A549 (cell line): ENCODE results near the gene SELENOI. TPM values are rescaled to one million over a fixed set of nuclear protein-coding genes. Genes with fewer than 3 reads are reported as not detected.

Experiments used
- ATAC-seq, 2 experiments: fragments of 200-7000 bp in 1 of 2; fragments of >200 bp in 1 of 2; cut with Nextera tagmentation in 1 of 2; cut with Tn5 transposase in 1 of 2; 3 replicates each; pipeline versions ENCODE4 v1.8.0 to v1.9.1; 2018 to 2020; ENCODE audit warnings: mild to moderate bottlenecking in 1 of 2, moderate library complexity in 1 of 2
- CTCF ChIA-PET: fragments of 300-600 bp; sonication (Branson Sonifier 250); formaldehyde crosslinking; extraction: SDS; loops from one replicate; lab custom pipeline; 2021; ENCODE audit warnings: antibody characterized with exemption, inconsistent platforms; lab: Yijun Ruan, JAX
- POLR2A ChIA-PET: fragments of 350-600 bp; formaldehyde crosslinking; extraction: SDS; loops from one replicate; lab custom pipeline; 2021; ENCODE audit warnings: antibody characterized with exemption, inconsistent platforms; lab: Yijun Ruan, JAX
- DNase-seq, 2 experiments: peaks; one replicate each; pipeline versions ENCODE4 v3.0.0 to v3.0.0-alpha.2; 2011 to 2016; ENCODE audit warnings: low read depth in 1 of 2, low spot score in 1 of 2
- FAIRE-seq: peaks from 2 replicates; lab custom pipeline; 2011; peaks lifted over from hg19 to GRCh38; lab: Jason Lieb, UNC
- H3K27ac ChIP-seq, 2 experiments: fragments of >200 bp; sonication (Bioruptor Twin); formaldehyde crosslinking; 3 replicates each; pipeline ENCODE4 v1.5.1; 2016 to 2017
- H3K4me1 ChIP-seq: fragments of >200 bp; sonication (Bioruptor Twin); formaldehyde crosslinking; 3 replicates; pipeline ENCODE4 v1.6.1; 2016
- H3K4me2 ChIP-seq: fragments of >200 bp; sonication (Bioruptor Twin); formaldehyde crosslinking; 3 replicates; pipeline ENCODE4 v1.6.1; 2016
- H3K4me3 ChIP-seq: fragments of >200 bp; sonication (Bioruptor Twin); formaldehyde crosslinking; 3 replicates; pipeline ENCODE4 v1.5.1; 2016
- H3K9me3 ChIP-seq: fragments of >200 bp; sonication (Bioruptor Twin); formaldehyde crosslinking; 3 replicates; pipeline ENCODE4 v1.6.1; 2016
- BHLHE40 ChIP-seq: IDR thresholded peaks from 2 replicates; pipeline ENCODE4 v1.6.1; 2012; ENCODE audit warnings: low read depth, low read length, inconsistent platforms
- CBX2 ChIP-seq: fragments of 200-600 bp; sonication (generic); IDR thresholded peaks from 2 replicates; pipeline ENCODE4 v1.6.1; 2016; ENCODE audit warnings: low read depth, mild to moderate bottlenecking, borderline replicate concordance
- CEBPB ChIP-seq, 2 experiments: fragments of >200 bp in 1 of 2; sonication (Bioruptor Twin) in 1 of 2; formaldehyde crosslinking in 1 of 2; IDR thresholded peaks; 2 replicates each; pipeline ENCODE4 v1.6.1; 2012 to 2016
- ESRRA ChIP-seq: fragments of 150-350 bp; IDR thresholded peaks from 2 replicates; pipeline ENCODE4 v1.6.1; 2014; ENCODE audit warnings: mild to moderate bottlenecking, low read length, borderline replicate concordance
- FOSB ChIP-seq: fragments of 250-450 bp; sonication (Bioruptor Pico); IDR thresholded peaks from 2 replicates; pipeline ENCODE4 v1.5.0; 2020; ENCODE audit warnings: mild to moderate bottlenecking, moderate library complexity
- FOXS1 ChIP-seq: fragments of 250-450 bp; sonication (Bioruptor Pico); IDR thresholded peaks from 2 replicates; pipeline ENCODE4 v1.5.0; 2020; ENCODE audit warnings: mild to moderate bottlenecking, moderate library complexity
- GATA3 ChIP-seq: IDR thresholded peaks from 2 replicates; pipeline ENCODE4 v1.6.1; 2012; ENCODE audit warnings: borderline replicate concordance
- HDAC2 ChIP-seq: fragments of 200-600 bp; sonication (generic); IDR thresholded peaks from 2 replicates; pipeline ENCODE4 v1.6.1; 2016
- HEYL ChIP-seq: fragments of 250-450 bp; sonication (Bioruptor Pico); IDR thresholded peaks from 2 replicates; pipeline ENCODE4 v1.8.0; 2021; ENCODE audit warnings: mild to moderate bottlenecking, moderate library complexity
- HOXB5 ChIP-seq: fragments of 250-450 bp; sonication (Bioruptor Pico); IDR thresholded peaks from 2 replicates; pipeline ENCODE4 v1.5.0; 2020; ENCODE audit warnings: mild to moderate bottlenecking, moderate library complexity
- JUNB ChIP-seq: fragments of >200 bp; sonication (Bioruptor Twin); formaldehyde crosslinking; IDR thresholded peaks from 2 replicates; pipeline ENCODE4 v1.6.1; 2016
- KDM5A ChIP-seq: fragments of 200-600 bp; sonication (generic); IDR thresholded peaks from 2 replicates; pipeline ENCODE4 v1.6.1; 2016; ENCODE audit warnings: antibody characterized with exemption, mild to moderate bottlenecking
- MAFK ChIP-seq: fragments of 450-650 bp; IDR thresholded peaks from 2 replicates; pipeline ENCODE4 v1.6.1; 2014; ENCODE audit not compliant: partially characterized antibody
- MYC ChIP-seq: IDR thresholded peaks from 2 replicates; pipeline ENCODE4 v1.6.1; 2012; ENCODE audit warnings: mild to moderate bottlenecking, inconsistent platforms, low read length, improper control_type of control experiment, borderline replicate concordance
- NR3C1 ChIP-seq: fragments of >200 bp; sonication (Bioruptor Twin); formaldehyde crosslinking; IDR thresholded peaks from 3 replicates; pipeline ENCODE4 v1.6.1; 2017
- POLR2AphosphoS2 ChIP-seq: conservative IDR thresholded peaks from 2 replicates; pipeline ENCODE4 v1.6.1; 2012; ENCODE audit warnings: low read length, improper control_type of control experiment, inconsistent platforms
- RARB ChIP-seq: fragments of 250-450 bp; sonication (Bioruptor Pico); IDR thresholded peaks from 2 replicates; pipeline ENCODE4 v1.8.0; 2021; ENCODE audit warnings: mild to moderate bottlenecking, moderate library complexity
- REST ChIP-seq: fragments of 200-600 bp; sonication (generic); IDR thresholded peaks from 2 replicates; pipeline ENCODE4 v1.6.1; 2016; ENCODE audit warnings: antibody characterized with exemption, mild to moderate bottlenecking, moderate library complexity
- SMC3 ChIP-seq: fragments of >200 bp; sonication (Bioruptor Twin); formaldehyde crosslinking; IDR thresholded peaks from 3 replicates; pipeline ENCODE4 v1.6.1; 2018; ENCODE audit warnings: inconsistent platforms
- SREBF2 ChIP-seq: fragments of 450-650 bp; IDR thresholded peaks from 2 replicates; pipeline ENCODE4 v1.6.1; 2014; ENCODE audit warnings: mild to moderate bottlenecking, moderate library complexity
- USF2 ChIP-seq: fragments of 450-650 bp; IDR thresholded peaks from 2 replicates; pipeline ENCODE4 v1.6.1; 2014; ENCODE audit warnings: antibody characterized with exemption
- ZFP36 ChIP-seq: fragments of 450-650 bp; IDR thresholded peaks from 2 replicates; pipeline ENCODE4 v1.6.1; 2014; ENCODE audit warnings: borderline replicate concordance; ENCODE audit not compliant: partially characterized antibody
- ZNF302 ChIP-seq: fragments of 250-450 bp; sonication (Bioruptor Pico); IDR thresholded peaks from 2 replicates; pipeline ENCODE4 v1.9.0; 2021; ENCODE audit warnings: inconsistent platforms, mild to moderate bottlenecking, moderate library complexity
- WGBS: methylation state at CpG from one replicate; pipeline ENCODE4 v1.1.6; 2017; ENCODE audit errors: missing lambda C conversion rate; 5-methylcytosine and 5-hydroxymethylcytosine counted together
- polyA plus RNA-seq, 4 experiments: library from polyadenylated mRNA; depleted of rRNA in 3 of 4; stranded (reverse); fragments of >200 nt; fragmentation: RNase III in 1 of 4; extraction: RNeasy Plus Mini Kit Qiagen cat#74134 plus additional on column Dnase treatment in 1 of 4; gene quantifications; 2 replicates in 3 of 4; 3 replicates in 1 of 4; pipeline ENCODE4 v1.2.3, GENCODE V29; 2011 to 2017

The SELENOI gene
- polyA plus RNA-seq, 2 of the 4 experiments (the other 2 are of a cell fraction), result 18.2 to 38.7 TPM

DNA sequence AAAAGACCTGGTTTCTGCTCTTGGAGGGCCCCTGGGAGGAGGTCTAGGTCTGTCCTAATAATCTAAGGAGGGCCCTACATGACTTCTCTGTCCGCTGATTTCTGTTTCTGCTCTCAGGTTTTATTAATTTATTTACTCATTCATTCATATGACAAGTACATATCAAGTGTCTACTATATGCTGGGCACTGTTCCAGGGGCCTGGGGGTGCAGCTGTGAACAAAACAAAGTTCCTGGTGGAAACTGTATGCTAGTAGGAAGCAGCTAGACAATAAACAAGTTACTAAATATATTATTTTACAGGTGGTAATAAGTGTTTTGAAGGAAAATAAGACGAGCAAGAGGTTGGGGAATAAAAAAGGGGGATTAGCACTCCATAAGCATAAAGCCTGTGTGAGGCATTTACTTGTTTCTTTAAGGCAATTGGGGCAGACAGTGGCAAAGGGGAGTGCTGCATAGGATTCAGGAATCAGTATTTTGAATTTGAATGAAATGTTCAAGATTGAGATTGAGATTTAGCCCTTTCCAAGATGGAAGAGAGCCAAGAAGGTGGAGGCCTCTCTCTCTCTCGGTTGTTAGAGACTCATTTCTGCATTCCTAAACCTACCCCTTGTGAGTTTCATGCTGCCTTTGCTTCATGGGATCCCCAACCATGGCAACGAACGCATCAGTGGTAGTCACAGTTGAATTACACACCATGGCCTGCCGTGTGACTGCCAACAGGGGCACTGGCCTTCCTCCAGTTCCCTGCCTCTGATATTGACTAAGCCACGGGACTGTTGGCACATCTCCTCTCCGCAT is 84.0 kb downstream of the SELENOI start:
- FAIRE-seq, result no peak

DNA sequence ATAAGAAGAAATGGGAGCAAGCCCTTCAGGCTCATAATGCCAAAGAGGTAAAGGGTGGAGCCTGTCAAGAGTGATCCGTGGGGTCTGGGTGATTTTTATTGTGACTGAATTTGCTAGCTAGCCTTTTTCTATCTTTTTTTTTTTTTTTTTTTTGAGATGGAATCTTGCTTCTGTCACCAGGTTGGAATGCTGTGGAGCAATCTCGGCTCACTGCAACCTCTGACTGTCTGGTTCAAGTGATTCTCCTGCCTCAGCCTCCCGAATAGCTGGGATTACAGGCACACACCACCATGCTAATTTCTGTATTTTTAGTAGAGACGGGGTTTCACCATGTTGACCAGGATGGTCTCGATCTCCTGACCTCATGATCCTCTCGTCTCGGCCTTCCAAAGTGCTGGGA is 84.9 kb downstream of the SELENOI start:
- CTCF ChIA-PET, result interaction anchor here (0.6 to 3.6 kb wide), 8 partner anchors 8 to 284 kb away, joined by 3 to 17 read pairs (median 4); no protein-coding TSS in a partner anchor
- H3K4me2 ChIP-seq, result no peak overlapping the region

More for the DNA sequence above, 84.0 kb downstream of the SELENOI start:
- H3K4me1 ChIP-seq, result no peaks in the 10 kb centered on the region
- TF ChIP-seq JUNB, result no peak
- TF ChIP-seq REST, result no peak
- no peaks in the 10 kb centered on the region for H3K9me3 ChIP-seq
- no peak overlapping the region for H3K4me2 ChIP-seq
- ChIA-PET POLR2A (no interaction called here), CTCF (interaction anchor here (0.7 to 3.6 kb wide), 3 partner anchors 7 to 14 kb away, joined by 3 to 17 read pairs (median 5); no protein-coding TSS in a partner anchor)
- H3K27ac ChIP-seq, result no peak overlapping the region
- no peak overlapping the region for H3K4me3 ChIP-seq
- WGBS, result 62% methylated on average over 8 of the region's 8 CpGs
- ATAC-seq (no peak), DNase-seq (no peak)

DNA sequence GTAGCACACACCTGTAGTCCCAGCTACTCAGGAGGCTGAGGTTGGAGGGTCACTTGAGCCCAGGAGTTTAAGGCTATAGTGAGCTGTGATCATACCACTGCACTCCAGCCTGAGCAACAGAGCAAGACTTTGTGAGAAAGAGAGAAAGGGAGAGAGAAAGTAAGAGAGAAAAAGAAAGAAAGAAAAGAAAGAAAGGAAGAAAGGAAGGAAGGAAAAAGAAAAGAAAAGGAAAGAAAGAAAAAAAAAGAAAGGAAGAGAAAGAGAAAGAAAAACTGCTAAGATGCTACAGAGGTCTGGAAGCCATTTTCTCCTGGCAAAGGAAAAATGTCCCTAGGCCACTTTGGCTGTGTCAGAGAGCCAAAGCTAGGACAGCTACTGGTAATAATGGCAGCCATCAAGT is 86.4 kb downstream of the SELENOI start:
- Histone ChIP-seq H3K4me2 (no peak overlapping the region), H3K4me3 (no peak overlapping the region), H3K27ac (no peak overlapping the region), H3K9me3 (no peaks in the 10 kb centered on the region)
- POLR2A ChIA-PET, result no interaction called here
- no peak for TF ChIP-seq CBX2
- TF ChIP-seq, all 56 proteins: peak for 0
- DNase-seq (no peak), ATAC-seq (no peak), FAIRE-seq (no peak)
- H3K4me1 ChIP-seq, result no peaks in the 10 kb centered on the region
- CTCF ChIA-PET, result interaction anchor here (0.8 to 3.6 kb wide), 7 partner anchors 10 to 734 kb away, joined by 3 to 17 read pairs (median 3); no protein-coding TSS in a partner anchor

More for the DNA sequence above, 84.9 kb downstream of the SELENOI start:
- no peak for TF ChIP-seq SREBF2
- TF ChIP-seq GATA3, result no peak
- TF ChIP-seq ESRRA, result no peak
- no peak for TF ChIP-seq BHLHE40
- no peak for TF ChIP-seq POLR2AphosphoS2
- TF ChIP-seq ZNF302 (CRISPR knock-in tag), result no peak
- TF ChIP-seq MYC, result no peak
- TF ChIP-seq HOXB5 (CRISPR knock-in tag), result no peak
- no peak for TF ChIP-seq MAFK
- TF ChIP-seq FOSB (CRISPR knock-in tag), result no peak
- no peak for TF ChIP-seq NR3C1
- TF ChIP-seq CEBPB (IDR thresholded peaks at IDR 0.05), result no peak
- DNase-seq, result no peak
- no peaks in the 10 kb centered on the region for H3K4me1 ChIP-seq
- no peaks in the 10 kb centered on the region for H3K9me3 ChIP-seq
- FAIRE-seq, result no peak
- H3K4me3 ChIP-seq, result no peak overlapping the region
- no peak for ATAC-seq
- POLR2A ChIA-PET, result no interaction called here
- WGBS, result 71% methylated on average over 7 of the region's 7 CpGs
- no peak overlapping the region for H3K27ac ChIP-seq

DNA sequence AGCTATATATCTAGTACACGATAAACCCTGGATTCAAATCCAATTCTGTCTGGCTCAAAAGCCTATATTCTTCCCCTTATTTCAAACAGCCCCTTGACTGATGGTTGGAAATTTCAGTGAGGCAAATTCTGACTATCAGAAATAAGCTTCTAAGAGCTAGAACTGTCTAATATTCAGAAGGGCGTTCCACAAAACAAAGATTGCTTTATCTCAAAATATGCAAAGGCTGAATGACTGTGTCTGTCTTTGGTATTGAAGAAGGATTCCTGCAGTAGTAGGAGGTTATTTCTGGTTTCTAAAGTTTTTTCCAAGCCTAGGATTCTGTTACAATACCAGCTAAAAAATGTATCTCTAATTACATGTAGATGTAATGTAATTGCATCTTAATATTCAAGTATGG is 86.9 kb downstream of the SELENOI start:
- ATAC-seq, result no peak
- WGBS, result 42% methylated on average over 2 of the region's 2 CpGs
- no peaks in the 10 kb centered on the region for H3K4me1 ChIP-seq
- DNase-seq, result no peak
- H3K9me3 ChIP-seq, result no peaks in the 10 kb centered on the region
- CTCF ChIA-PET, result interaction anchor here (1.0 to 3.6 kb wide), 4 partner anchors 10 to 144 kb away, joined by 3 to 17 read pairs (median 4); no protein-coding TSS in a partner anchor
- no peak overlapping the region for H3K4me2 ChIP-seq
- no peak for FAIRE-seq
- no peak overlapping the region for H3K4me3 ChIP-seq
- POLR2A ChIA-PET, result no interaction called here
- no peak overlapping the region for H3K27ac ChIP-seq
- TF ChIP-seq ZFP36, result no peak
- no peak; the same call in 1 of the 2 replicates for TF ChIP-seq HOXB5 (CRISPR knock-in tag)
- TF ChIP-seq CEBPB (IDR thresholded peaks at IDR 0.05), result no peak
- TF ChIP-seq USF2, result no peak
- TF ChIP-seq RARB (CRISPR knock-in tag), result no peak
- TF ChIP-seq REST, result no peak
- no peak for TF ChIP-seq SMC3
- no peak for TF ChIP-seq FOXS1 (CRISPR knock-in tag)
- no peak for TF ChIP-seq KDM5A
- no peak for TF ChIP-seq CBX2
- TF ChIP-seq HDAC2, result no peak
- no peak for TF ChIP-seq HEYL (CRISPR knock-in tag)
